ENCODE results near the gene GBP2. TPM values are rescaled to one million over a fixed set of nuclear protein-coding genes. Genes with fewer than 3 reads are reported as not detected.

The GBP2 gene
- total RNA-seq, 2 experiments from 2014 or later = 87.6 to 91.8 TPM

GRCh38 chr1:89095737-89096136, 30.2 kb downstream of the GBP2 start:
- DNase-seq (no peak), ATAC-seq (ENCODE audit: poor library complexity) (no peak)
- no peak for TF ChIP-seq CTCF (IDR thresholded peaks at IDR 0.05)
- H3K27me3 ChIP-seq (ENCODE audit: control insufficient read depth in 1 of 2, insufficient read depth in 2 of 2, low read length in 2 of 2) = no peaks in the 10 kb centered on the region
- no peaks in the 10 kb centered on the region for H3K4me1 Mint-ChIP-seq (ENCODE audit: low read depth)
- H3K4me3 Mint-ChIP-seq = no peak overlapping the region
- H3K9me3 Mint-ChIP-seq = peaks cover 6% of the 10 kb centered on the region
- no peaks in the 10 kb centered on the region for H3K36me3 Mint-ChIP-seq (ENCODE audit: low read depth)
- H3K27ac Mint-ChIP-seq = no peak overlapping the region
- no peaks in the 10 kb centered on the region for H3K4me1 ChIP-seq (ENCODE audit: insufficient read depth, low read length)
- H3K4me3 ChIP-seq (ENCODE audit: low read length) = no peak overlapping the region
- CTCF ChIA-PET = interaction anchor here (0.8 kb wide), 1 partner anchor 8 kb away, joined by 3 read pairs; no protein-coding TSS in a partner anchor
- intact Hi-C loops (cut with DNase I, micrococcal nuclease) = no loop called here
- H3K9me3 ChIP-seq (ENCODE audit: control insufficient read depth in 1 of 2, insufficient read depth in 1 of 2, low read length in 2 of 2) = no peaks in the 10 kb centered on the region
- H3K27ac ChIP-seq (ENCODE audit: low read depth in 1 of 2, low read length in 2 of 2) = no peak overlapping the region
- POLR2A ChIA-PET = no interaction called here
- H3K36me3 ChIP-seq (ENCODE audit: insufficient read depth, low read length) = no peaks in the 10 kb centered on the region
- peaks cover 4% of the 10 kb centered on the region for H3K27me3 Mint-ChIP-seq

GRCh38 chr1:89089962-89090361, 36.0 kb downstream of the GBP2 start:
- Mint-ChIP-seq H3K4me1 (ENCODE audit: low read depth) (no peaks in the 10 kb centered on the region), H3K9me3 (no peaks in the 10 kb centered on the region), H3K36me3 (ENCODE audit: low read depth) (no peaks in the 10 kb centered on the region), H3K4me3 (no peak overlapping the region), H3K27ac (no peak overlapping the region), H3K27me3 (peaks cover 4% of the 10 kb centered on the region)
- ChIA-PET POLR2A (no interaction called here), CTCF (no interaction called here)
- Histone ChIP-seq H3K36me3 (ENCODE audit: insufficient read depth, low read length) (no peaks in the 10 kb centered on the region), H3K4me1 (ENCODE audit: insufficient read depth, low read length) (no peaks in the 10 kb centered on the region), H3K27ac (ENCODE audit: low read depth in 1 of 2, low read length in 2 of 2) (no peak overlapping the region), H3K27me3 (ENCODE audit: control insufficient read depth in 1 of 2, insufficient read depth in 2 of 2, low read length in 2 of 2) (no peaks in the 10 kb centered on the region), H3K9me3 (ENCODE audit: control insufficient read depth in 1 of 2, insufficient read depth in 1 of 2, low read length in 2 of 2) (no peaks in the 10 kb centered on the region), H3K4me3 (ENCODE audit: low read length) (no peak overlapping the region)
- intact Hi-C loops (cut with DNase I, micrococcal nuclease) = no loop called here
- DNase-seq (no peak), ATAC-seq (ENCODE audit: poor library complexity) (no peak)
- TF ChIP-seq CTCF (IDR thresholded peaks at IDR 0.05) = no peak

- no peak overlapping the region for H3K27ac Mint-ChIP-seq
- no peaks in the 10 kb centered on the region for H3K36me3 Mint-ChIP-seq (ENCODE audit: low read depth)
- no peaks in the 10 kb centered on the region for H3K4me1 Mint-ChIP-seq (ENCODE audit: low read depth)
- ChIA-PET POLR2A (no interaction called here), CTCF (no interaction called here)
- no peak overlapping the region for H3K4me3 Mint-ChIP-seq
- no peaks in the 10 kb centered on the region for H3K27me3 ChIP-seq (ENCODE audit: control insufficient read depth in 1 of 2, insufficient read depth in 2 of 2, low read length in 2 of 2)
- peaks cover 4% of the 10 kb centered on the region for H3K27me3 Mint-ChIP-seq
- H3K4me3 ChIP-seq (ENCODE audit: low read length) = no peak overlapping the region
- ATAC-seq (ENCODE audit: poor library complexity) (no peak), DNase-seq (no peak)
- no peaks in the 10 kb centered on the region for H3K9me3 Mint-ChIP-seq
- H3K9me3 ChIP-seq (ENCODE audit: control insufficient read depth in 1 of 2, insufficient read depth in 1 of 2, low read length in 2 of 2) = no peaks in the 10 kb centered on the region
- intact Hi-C loops (cut with DNase I, micrococcal nuclease) = loop anchor here in 1 of 2 experiments (1.0 kb wide), 1 partner anchor 366 kb away; no protein-coding TSS in a partner anchor
- no peaks in the 10 kb centered on the region for H3K4me1 ChIP-seq (ENCODE audit: insufficient read depth, low read length)
- H3K27ac ChIP-seq (ENCODE audit: low read depth in 1 of 2, low read length in 2 of 2) = no peak overlapping the region
- H3K36me3 ChIP-seq (ENCODE audit: insufficient read depth, low read length) = no peaks in the 10 kb centered on the region
- TF ChIP-seq CTCF (IDR thresholded peaks at IDR 0.05) = no peak
Measured at GRCh38 chr1:89088572-89088971, 37.3 kb downstream of the GBP2 start.
